Stimulated activated CD8-positive, alpha-beta memory T cell treated with anti-CD3 and anti-CD28 coated beads, Interleukin-2, amount 100 ng/mL, for 1 hour (primary cell): ENCODE data around the gene SERPINB6.
"Not testable (repeated sequence)": the region's sequence is repeated elsewhere in the genome, so short reads cannot be mapped to it uniquely, and the experiment has no call there.

Source experiments
- DNase-seq, 2 donors: peaks; one replicate each; pipeline ENCODE4 v3.0.0-alpha.2; 2020; ENCODE audit warnings: low read depth in 2 of 2

The SERPINB6 gene

DNA sequence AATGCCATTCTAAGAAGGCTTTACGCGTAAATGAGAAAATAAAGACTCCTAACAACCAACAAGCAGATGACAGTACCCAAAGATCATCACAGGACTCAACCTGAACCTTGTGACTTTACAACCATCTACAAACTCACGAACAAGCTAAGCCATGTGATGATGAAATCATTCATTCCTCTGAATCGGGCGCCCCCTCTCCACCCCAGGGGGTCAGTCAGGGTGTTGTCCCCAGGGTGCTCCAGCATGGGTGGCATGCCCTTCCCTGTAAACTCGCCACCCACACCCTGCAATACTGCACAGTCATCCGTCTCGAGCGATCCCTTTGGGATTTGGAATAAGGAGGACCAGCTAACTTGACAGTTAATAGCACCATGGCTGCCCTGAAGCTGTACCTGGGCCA lies 12.6 kb downstream of the SERPINB6 start:
- no peak for DNase-seq

GRCh38 chr6:2958331-2958711 lies 13.0 kb downstream of the SERPINB6 start:
- DNase-seq, result no peak

DNA sequence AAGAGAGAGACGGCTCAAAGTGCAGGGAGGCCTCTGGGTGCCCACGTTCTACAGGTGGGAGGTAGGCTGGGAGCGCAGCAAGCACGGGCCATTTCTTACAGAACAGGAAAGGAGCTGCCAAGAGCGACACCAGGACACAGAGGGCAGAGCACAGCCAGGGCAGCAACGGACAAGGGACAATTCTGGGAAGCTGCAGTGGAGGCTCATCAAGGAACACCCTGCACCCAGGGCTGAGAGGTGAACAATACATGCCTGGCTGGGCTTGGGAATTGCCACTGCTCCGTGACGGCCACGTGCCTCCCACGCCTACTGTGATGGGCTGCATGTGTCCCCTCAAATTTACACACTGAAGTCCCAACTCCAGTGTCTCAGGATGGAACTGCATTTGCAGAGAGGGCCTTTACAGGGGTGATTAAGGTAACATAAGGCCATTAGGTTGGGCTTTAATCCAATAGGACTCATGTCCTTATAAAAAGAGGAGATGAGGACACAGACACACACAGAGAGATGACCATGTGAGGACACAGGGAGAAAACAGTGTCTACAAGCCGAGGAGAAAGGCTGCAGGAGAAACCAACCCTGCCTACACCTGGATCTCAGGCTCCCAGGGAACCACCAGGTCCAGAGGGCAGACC lies 13.6 kb downstream of the SERPINB6 start:
- no peak for DNase-seq

DNA sequence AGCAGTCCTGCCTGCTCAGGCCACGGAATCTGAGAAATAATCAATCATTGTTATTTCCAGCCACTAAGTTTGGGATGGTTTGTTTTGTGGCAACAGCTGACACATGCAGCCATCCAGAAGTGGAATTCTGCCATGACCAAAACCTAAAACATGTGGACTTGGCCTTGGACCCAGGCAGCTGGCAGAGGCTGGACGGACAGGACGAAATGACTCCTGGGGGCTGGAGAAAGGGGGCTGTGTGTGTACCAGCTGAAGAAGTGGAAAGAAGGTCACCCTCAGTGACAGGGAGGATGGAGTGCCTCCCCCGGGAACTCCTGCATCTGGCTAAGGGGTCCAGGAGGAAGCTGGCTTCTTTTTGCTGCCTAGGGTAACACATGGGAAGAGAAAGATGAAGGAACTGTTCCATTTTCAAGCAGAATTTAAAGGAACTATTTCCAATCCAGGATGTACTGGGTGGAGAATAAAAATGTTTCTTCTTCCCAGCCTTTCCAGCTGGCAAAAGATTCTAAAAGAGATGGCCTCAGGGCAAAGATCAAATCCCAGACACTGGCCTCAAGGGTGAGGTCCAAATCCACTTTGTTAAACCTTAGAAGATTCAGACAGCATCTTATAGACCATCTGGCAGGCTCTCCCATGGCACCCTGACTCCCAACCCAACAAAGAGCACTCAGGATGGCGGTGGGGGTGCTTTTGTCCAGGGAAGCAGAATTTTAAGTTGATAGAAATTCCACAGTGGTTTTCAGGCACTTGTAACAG lies 14.3 kb downstream of the SERPINB6 start:
- DNase-seq, result no peak

GRCh38 chr6:2953098-2953497 lies 18.3 kb downstream of the SERPINB6 start:
- no peak for DNase-seq

GRCh38 chr6:2952557-2953095 lies 18.7 kb downstream of the SERPINB6 start:
- DNase-seq, result peak in 1 of 2 donors; percentile 38

- no peak for DNase-seq
These were observed 19.6 kb downstream of the SERPINB6 start for GRCh38 chr6:2951728-2952127.

- no peak for DNase-seq
These were observed 20.7 kb downstream of the SERPINB6 start for GRCh38 chr6:2950713-2951112.

GRCh38 chr6:2949536-2950083 lies 21.8 kb downstream of the SERPINB6 start:
- DNase-seq, result no peak

GRCh38 chr6:2949121-2949520 lies 22.2 kb downstream of the SERPINB6 start:
- DNase-seq, result no peak

- DNase-seq, result no peak
These were observed 22.9 kb downstream of the SERPINB6 start for GRCh38 chr6:2948228-2949025.

DNA sequence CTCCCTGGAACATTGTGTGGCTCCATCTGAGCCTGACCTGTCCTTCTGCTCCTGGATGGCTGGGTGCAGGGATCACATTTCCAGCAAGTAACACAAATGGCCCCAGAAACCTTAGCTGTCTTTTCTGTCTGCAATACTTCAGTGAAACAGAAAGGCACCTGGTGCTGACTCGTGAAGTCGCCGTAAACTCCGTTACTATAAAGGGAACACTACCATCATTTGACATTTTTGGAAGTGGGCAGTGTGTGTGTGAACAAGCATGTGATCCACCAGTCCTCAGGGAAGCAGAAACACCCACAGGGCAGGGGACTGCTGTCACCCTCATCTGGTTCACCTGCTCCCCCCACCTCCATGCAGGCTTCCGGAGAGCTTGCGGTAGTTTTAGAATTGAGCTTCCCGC lies 23.9 kb downstream of the SERPINB6 start:
- no peak for DNase-seq

DNA sequence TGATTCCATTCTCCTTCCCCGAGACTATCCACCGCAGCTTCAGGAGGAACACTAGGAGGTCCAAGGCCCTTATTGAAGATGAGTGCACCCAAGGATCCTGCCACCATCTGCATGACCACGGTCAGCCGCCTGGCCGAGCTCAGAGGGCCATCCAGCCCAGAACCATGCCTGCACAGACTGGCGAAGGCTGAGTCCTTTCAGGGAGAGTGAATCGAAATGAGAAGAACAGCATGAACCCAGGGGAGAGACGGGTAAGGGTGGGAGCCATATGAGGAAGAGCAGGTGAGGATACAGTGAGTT lies 26.3 kb downstream of the SERPINB6 start:
- no peak for DNase-seq

GRCh38 chr6:2944405-2945152 lies 26.8 kb downstream of the SERPINB6 start:
- DNase-seq, result no peak

DNA sequence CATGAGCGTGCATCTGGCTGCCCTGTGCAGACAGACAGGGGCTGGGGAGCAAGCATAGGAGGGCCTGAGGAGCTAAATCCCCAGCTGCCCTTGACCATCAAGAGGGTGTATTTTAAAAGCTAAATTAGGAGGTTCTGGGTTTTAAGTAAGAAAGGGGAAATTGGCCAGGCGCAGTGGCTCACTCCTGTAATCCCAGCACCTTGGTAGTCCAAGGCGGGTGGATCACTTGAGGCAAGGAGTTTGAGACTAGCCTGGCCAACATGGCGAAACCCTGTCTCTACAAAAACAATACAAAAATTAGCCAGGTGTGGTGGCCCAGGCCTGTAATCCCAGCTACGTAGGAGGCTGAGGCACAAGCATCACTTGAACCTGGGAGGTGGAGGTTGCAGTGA lies 27.8 kb downstream of the SERPINB6 start:
- DNase-seq, result no peak

- DNase-seq, result no peak
These were observed 28.3 kb downstream of the SERPINB6 start for GRCh38 chr6:2942914-2943563.

GRCh38 chr6:2942116-2942515 lies 29.3 kb downstream of the SERPINB6 start:
- DNase-seq, result not testable (repeated sequence)

- DNase-seq, result no peak
These were observed 30.5 kb downstream of the SERPINB6 start for GRCh38 chr6:2940851-2941250.

- peak; percentile 32 to 42 for DNase-seq
These were observed 31.1 kb downstream of the SERPINB6 start for GRCh38 chr6:2940010-2940850.

GRCh38 chr6:2939315-2940009 lies 31.9 kb downstream of the SERPINB6 start:
- no peak for DNase-seq
